T-helper 22 cell (primary cell): ENCODE results near the gene UBXN6.
A peak's percentile ranks its signal among the peaks of the same experiment; 100 is the strongest.

ENCODE experiments used
- DNase-seq: peaks from one replicate; pipeline ENCODE4 v3.0.0-alpha.2; 2020; ENCODE audit warnings: low read depth

Gene UBXN6

GRCh38 chr19:4456843-4457653 is 546 bp downstream of the UBXN6 start:
- DNase-seq, result peak; percentile 44

GRCh38 chr19:4456476-4456842 is 1.1 kb downstream of the UBXN6 start:
- no peak for DNase-seq

DNA sequence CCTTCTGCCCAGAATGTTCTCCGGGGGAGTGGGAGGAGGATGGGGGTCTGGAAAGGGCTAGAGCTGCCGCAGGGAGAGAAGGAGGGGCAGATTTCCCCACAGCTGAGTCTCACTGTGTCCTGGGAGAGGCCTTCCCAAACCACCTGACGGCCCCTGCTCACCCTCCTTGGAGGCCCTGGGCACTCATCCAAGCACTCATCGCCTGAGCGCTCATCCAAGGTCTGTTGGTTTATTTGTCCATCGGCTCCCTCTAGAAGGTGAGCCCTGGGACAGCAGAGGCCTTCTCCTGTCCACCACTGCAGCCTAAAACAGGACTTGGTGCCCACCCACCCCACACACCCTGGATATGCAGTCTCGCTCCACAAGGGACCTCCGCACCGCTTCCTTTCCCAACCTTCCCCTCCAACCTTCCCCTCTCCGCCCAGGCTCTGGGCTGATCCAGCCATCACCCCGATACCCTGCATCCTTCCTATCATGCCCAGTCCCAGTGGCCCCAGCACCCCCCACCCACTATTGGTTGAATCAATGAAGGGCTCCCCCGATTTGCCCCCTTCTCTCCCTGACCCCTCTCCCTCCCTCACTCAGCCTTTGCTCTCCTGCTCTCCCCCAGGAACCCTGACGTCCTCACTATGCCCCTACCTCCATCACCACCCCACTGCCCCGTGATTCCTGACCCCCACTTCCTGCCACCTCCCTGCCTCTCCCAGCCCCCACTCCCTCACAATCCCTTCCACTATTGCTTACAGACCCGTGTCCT is 1.7 kb downstream of the UBXN6 start:
- DNase-seq, result no peak

GRCh38 chr19:4454747-4455718 is 2.6 kb downstream of the UBXN6 start:
- DNase-seq, result no peak

- no peak for DNase-seq
Observed at GRCh38 chr19:4453232-4454179, 4.1 kb downstream of the UBXN6 start.

- DNase-seq, result no peak
Observed at GRCh38 chr19:4452230-4452990, 5.2 kb downstream of the UBXN6 start.

- DNase-seq, result no peak
Observed at GRCh38 chr19:4449639-4450028, 8.0 kb downstream of the UBXN6 start.

DNA sequence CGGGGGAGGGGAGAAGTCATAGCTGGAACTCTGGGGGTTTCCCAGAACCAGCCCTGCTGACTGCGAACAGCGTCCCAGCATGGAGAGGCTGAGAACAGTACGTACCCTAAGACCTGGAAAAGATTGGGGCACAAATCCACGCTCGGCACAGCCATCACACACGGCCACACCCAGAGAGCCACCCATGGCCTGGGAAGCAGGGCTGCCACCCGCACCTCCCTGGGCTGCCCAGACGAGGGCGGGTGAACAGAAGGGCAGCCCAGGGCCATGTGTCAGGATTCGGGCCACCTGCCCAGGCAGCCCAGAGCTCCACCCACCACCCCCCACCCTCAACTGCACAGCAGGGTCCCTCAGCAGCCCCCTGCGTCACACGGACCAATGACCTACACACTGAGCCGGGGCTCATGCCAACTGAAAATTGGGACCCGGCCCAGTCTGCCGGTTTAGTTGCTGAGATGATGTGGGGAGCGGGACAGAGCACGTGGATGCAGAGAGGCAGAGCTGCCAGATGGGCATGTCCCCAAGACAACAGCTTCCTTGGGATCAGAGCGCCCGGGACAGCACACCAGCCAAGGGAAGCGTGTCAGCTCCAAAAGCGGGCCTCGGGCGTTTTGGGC is 8.5 kb downstream of the UBXN6 start:
- no peak for DNase-seq

- no peak for DNase-seq
Observed at GRCh38 chr19:4448147-4448985, 9.2 kb downstream of the UBXN6 start.

DNA sequence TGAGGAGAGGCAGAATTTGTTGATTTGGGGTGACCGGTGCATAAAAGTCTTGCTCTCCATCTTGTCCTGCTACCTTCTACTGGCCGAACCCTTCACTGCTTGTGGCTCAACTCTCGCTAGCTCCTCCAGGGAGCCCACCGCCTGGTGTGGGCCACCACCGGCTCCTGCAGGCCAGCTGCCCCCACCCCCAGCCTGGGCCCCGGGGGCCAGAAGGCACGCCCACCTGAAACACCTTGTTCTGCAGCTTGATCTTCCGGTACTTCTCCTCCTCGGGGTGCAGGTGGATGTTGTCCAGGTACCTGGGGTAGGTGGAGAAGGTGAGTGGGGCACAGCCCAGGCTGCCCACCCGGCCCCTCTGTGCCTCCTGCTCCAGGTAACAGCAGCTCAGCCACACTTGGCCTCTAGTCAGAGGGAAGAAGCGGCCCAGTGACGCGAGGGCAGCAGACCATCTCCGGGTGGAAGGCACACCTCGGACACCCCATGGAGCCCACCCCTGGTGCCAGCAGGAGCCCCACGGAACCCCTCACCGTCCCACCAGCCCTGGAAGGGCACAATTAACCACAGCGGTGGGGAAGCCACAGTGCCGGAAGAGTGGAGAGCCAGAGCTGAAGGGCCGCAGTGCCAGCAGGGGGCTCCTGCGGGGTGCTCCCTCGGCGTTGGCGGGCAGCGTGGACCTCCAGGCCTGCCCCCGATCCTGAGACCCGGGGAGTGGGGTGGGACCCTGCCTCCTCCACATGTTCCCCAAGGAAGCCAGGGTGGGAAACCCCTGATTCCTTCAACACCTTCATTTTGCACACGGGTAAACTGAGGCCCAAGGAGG is 10.1 kb downstream of the UBXN6 start:
- no peak for DNase-seq

DNA sequence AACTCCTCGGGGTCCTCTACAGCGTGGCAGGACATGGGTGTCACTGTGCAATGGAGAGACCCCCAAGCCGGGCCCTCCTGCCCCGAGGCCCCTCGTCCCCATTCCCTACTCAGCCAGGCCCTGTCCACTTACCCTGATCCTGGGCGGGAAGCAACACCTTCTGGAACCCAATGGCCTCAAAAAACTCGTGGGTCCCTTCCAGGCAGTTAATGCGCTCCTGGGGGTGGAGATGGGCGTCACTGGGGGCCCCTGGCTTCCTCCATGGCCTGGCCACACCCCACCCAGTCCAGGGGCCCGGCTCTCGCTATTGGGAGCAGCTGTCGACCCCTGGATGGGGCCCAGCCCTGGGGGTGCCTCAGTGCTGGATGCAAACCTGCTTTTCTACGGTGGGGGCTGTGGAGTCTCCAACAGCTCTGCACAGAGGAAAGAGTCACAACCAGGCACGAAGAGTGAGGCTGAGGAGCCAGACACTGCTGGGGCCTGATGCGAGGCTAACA is 10.8 kb downstream of the UBXN6 start:
- no peak for DNase-seq

- no peak for DNase-seq
Observed at GRCh38 chr19:4445963-4446703, 11.5 kb downstream of the UBXN6 start.

DNA sequence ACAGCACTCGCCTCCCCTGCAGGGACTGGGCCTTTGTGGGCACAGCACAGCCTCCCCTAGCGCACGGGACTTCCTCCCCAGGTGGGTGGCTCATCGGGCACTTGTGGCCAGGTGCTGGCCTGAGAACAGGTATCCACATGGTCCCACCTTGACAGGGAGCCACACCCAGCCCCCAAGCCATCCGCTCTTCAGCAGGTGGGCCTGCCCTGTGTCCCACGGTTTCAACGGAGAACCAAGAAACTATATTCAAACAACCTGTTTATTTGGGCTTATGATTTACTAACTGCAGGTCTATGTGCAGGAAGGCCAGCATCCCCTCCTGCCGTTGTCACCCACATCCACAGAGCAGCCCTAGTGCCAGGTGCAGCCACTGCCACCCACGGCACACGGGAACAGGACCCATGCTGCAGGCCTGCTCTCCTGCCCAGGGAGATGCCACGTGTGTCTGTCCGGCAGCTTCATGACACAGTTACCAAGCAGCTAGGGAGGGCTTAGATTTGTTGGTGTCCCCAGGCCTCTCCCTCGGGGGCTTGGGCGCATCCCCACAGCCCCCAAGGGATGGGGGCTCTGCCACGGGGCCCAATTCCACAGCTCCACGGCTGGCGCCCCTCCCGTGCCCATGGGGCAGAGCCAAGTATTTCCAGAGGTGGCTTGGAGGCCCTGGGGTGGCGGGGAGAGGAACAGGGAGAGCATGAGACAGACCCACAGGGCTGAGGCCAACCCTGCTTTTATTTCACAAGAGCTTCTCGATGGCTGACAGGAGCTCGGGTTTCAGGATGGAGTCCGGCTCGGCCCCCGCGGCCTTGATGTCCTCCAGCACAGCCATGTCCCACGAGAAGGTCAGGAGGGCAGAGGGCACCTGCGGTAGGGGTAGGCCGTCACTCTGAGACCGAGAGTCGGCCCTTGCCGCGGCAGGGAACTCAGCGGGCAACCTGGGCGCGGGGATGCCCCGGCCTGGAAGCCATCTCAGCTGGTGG is 12.5 kb downstream of the UBXN6 start:
- DNase-seq, result no peak

GRCh38 chr19:4443966-4444764 is 13.4 kb downstream of the UBXN6 start:
- DNase-seq, result no peak

- DNase-seq, result no peak
Observed at GRCh38 chr19:4443188-4443587, 14.4 kb downstream of the UBXN6 start.
